ENCODE measurements around the gene PLD2. TPM values are rescaled to one million over a fixed set of nuclear protein-coding genes. Genes with fewer than 3 reads are reported as not detected.
A peak's percentile ranks its signal among the peaks of the same experiment; 100 is the strongest.
"Not testable (repeated sequence)": the region's sequence is repeated elsewhere in the genome, so short reads cannot be mapped to it uniquely, and the experiment has no call there.

The PLD2 gene
- total and polyA plus RNA-seq, 3 donors from 2014 or later = 11.0 to 31.2 (median 17.5) TPM

- Histone ChIP-seq H3K27me3 (no peaks in the 10 kb centered on the region), H3K27ac (no peak overlapping the region), H3K36me3 (ENCODE audit: low read depth, missing control alignments) (no peaks in the 10 kb centered on the region), H3K9me3 (no peaks in the 10 kb centered on the region), H3K4me1 (peaks cover 40% of the 10 kb centered on the region), H3K4me3 (no peak overlapping the region)
- intact Hi-C loops (cut with DNase I; ENCODE audit: low total_unique reads) = no loop called here
- no peak for DNase-seq
- no peak for TF ChIP-seq POLR2A (IDR thresholded peaks at IDR 0.05)
- no peak for TF ChIP-seq CTCF (IDR thresholded peaks at IDR 0.05)
- WGBS, 2 donors = 96 to 97% methylated on average over 7 of the region's 7 CpGs
Observed at GRCh38 chr17:4856937-4857314, 50.0 kb downstream of the PLD2 start.

GRCh38 chr17:4857347-4857746 is 50.4 kb downstream of the PLD2 start:
- peaks cover 40% of the 10 kb centered on the region for H3K4me1 ChIP-seq

GRCh38 chr17:4858068-4858881 is 51.3 kb downstream of the PLD2 start:
- intact Hi-C loops (cut with DNase I; ENCODE audit: low total_unique reads) = no loop called here
- TF ChIP-seq CTCF (IDR thresholded peaks at IDR 0.05) (no peak), POLR2A (IDR thresholded peaks at IDR 0.05) (no peak)
- 54 to 62% methylated on average over 7 of the region's 7 CpGs for WGBS, 2 donors
- peak overlapping the region; percentile 59 to 75 for H3K27ac ChIP-seq
- peak; percentile 77 for DNase-seq
- peaks cover 40% of the 10 kb centered on the region for H3K4me1 ChIP-seq
- no peaks in the 10 kb centered on the region for H3K27me3 ChIP-seq
- H3K4me3 ChIP-seq = no peak overlapping the region
- H3K36me3 ChIP-seq (ENCODE audit: low read depth, missing control alignments) = no peaks in the 10 kb centered on the region
- no peaks in the 10 kb centered on the region for H3K9me3 ChIP-seq

More at GRCh38 chr17:4857347-4857746, 50.4 kb downstream of the PLD2 start:
- H3K9me3 ChIP-seq; intact Hi-C loops (cut with DNase I; ENCODE audit: low total_unique reads); H3K27me3 ChIP-seq; H3K36me3 ChIP-seq (ENCODE audit: low read depth, missing control alignments); DNase-seq; H3K4me3 ChIP-seq: not testable (repeated sequence)
- peak overlapping the region; percentile 55 to 75 for H3K27ac ChIP-seq
- WGBS, 2 donors = 90 to 93% methylated on average over 7 of the region's 7 CpGs

GRCh38 chr17:4858882-4859260 is 51.9 kb downstream of the PLD2 start:
- WGBS, 2 donors = 28 to 57% methylated on average over 5 of the region's 5 CpGs
- intact Hi-C loops (cut with DNase I; ENCODE audit: low total_unique reads) = no loop called here
- peaks cover 36% of the 10 kb centered on the region for H3K4me1 ChIP-seq
- peak overlapping the region; percentile 59 to 75 for H3K27ac ChIP-seq
- no peak overlapping the region for H3K4me3 ChIP-seq
- TF ChIP-seq POLR2A (IDR thresholded peaks at IDR 0.05) (no peak), CTCF (IDR thresholded peaks at IDR 0.05) (no peak)
- no peaks in the 10 kb centered on the region for H3K36me3 ChIP-seq (ENCODE audit: low read depth, missing control alignments)
- no peaks in the 10 kb centered on the region for H3K27me3 ChIP-seq
- DNase-seq = no peak
- H3K9me3 ChIP-seq = no peaks in the 10 kb centered on the region

- intact Hi-C loops (cut with DNase I; ENCODE audit: low total_unique reads) = no loop called here
- TF ChIP-seq POLR2A (IDR thresholded peaks at IDR 0.05) = no peak
- TF ChIP-seq CTCF (IDR thresholded peaks at IDR 0.05) = no peak
Observed at GRCh38 chr17:4859816-4860625, 53.1 kb downstream of the PLD2 start.

More at GRCh38 chr17:4859816-4860625, 53.1 kb downstream of the PLD2 start:
- Histone ChIP-seq H3K4me3 (peak overlapping the region in 1 of 2 donors; percentile 18), H3K27me3 (no peaks in the 10 kb centered on the region), H3K27ac (peak overlapping the region in 1 of 2 donors; percentile 18), H3K4me1 (peaks cover 36% of the 10 kb centered on the region), H3K9me3 (no peaks in the 10 kb centered on the region), H3K36me3 (ENCODE audit: low read depth, missing control alignments) (no peaks in the 10 kb centered on the region)
- WGBS, 2 donors = 57 to 59% methylated on average over 32 of the region's 32 CpGs
- DNase-seq = peak; percentile 51
